Kidney (tissue), 14 donors: Measurements from ENCODE around the gene EXOC2. TPM values are rescaled to one million over a fixed set of nuclear protein-coding genes. Genes with fewer than 3 reads are reported as not detected.

Experiments
- DNase-seq, 5 donors: peaks; one replicate each; pipeline ENCODE4 v3.0.0-alpha.2; 2013 to 2020
- FAIRE-seq: peaks from 2 replicates; lab custom pipeline; 2012; peaks lifted over from hg19 to GRCh38; lab: Jason Lieb, UNC
- H3K27ac ChIP-seq, 2 donors: one replicate each; pipeline ENCODE4 v1.7.0; 2013; ENCODE audit warnings: low read depth in 2 of 2, low read length in 2 of 2, inconsistent platforms in 1 of 2
- H3K27me3 ChIP-seq: one replicate; pipeline ENCODE4 v1.7.1; 2013; ENCODE audit warnings: low read length, inconsistent platforms; ENCODE audit not compliant: control insufficient read depth, insufficient read depth
- H3K36me3 ChIP-seq, 3 donors: one replicate each; pipeline versions ENCODE4 v1.7.0 to v1.7.1; 2013; ENCODE audit warnings: low read length in 3 of 3, control low read depth in 1 of 3, inconsistent platforms in 1 of 3; ENCODE audit not compliant: insufficient read depth in 3 of 3, control insufficient read depth in 2 of 3
- H3K4me1 ChIP-seq, 3 donors: one replicate each; pipeline versions ENCODE4 v1.7.0 to v1.7.1; 2013; ENCODE audit warnings: low read length in 3 of 3, inconsistent platforms in 1 of 3, low read depth in 1 of 3; ENCODE audit not compliant: control insufficient read depth in 2 of 3, insufficient read depth in 2 of 3
- H3K4me3 ChIP-seq, 3 donors: one replicate each; pipeline versions ENCODE4 v1.7.0 to v1.8.1; 2013; ENCODE audit warnings: low read length in 3 of 3, control low read depth in 1 of 3, inconsistent platforms in 1 of 3
- H3K9ac ChIP-seq, 3 donors: one replicate each; pipeline versions ENCODE4 v1.7.0 to v1.7.1; 2013; ENCODE audit warnings: low read length in 3 of 3, control low read depth in 1 of 3, inconsistent platforms in 1 of 3
- H3K9me3 ChIP-seq, 3 donors: one replicate each; pipeline versions ENCODE4 v1.7.0 to v1.7.1; 2013; ENCODE audit warnings: low read length in 3 of 3, control low read depth in 1 of 3, inconsistent platforms in 1 of 3; ENCODE audit not compliant: control insufficient read depth in 2 of 3, insufficient read depth in 1 of 3
- intact Hi-C: fragments of 100-400 bp; cut with DNase I; formaldehyde crosslinking; loops from one replicate; pipeline ENCODE4 v1.11.1; 2022
- polyA plus RNA-seq: library from polyadenylated mRNA; stranded (reverse); fragments of 350-450 nt; fragmentation: Illumina TruSeq; extraction: RNeasy Lipid Tissue Mini Kit (QIAGEN cat#74804); gene quantifications from one replicate; pipeline ENCODE4 v1.2.3, GENCODE V29; 2014; ENCODE audit warnings: low read depth, low replicate concordance; ENCODE audit not compliant: insufficient read depth
- total RNA-seq: library from RNA; stranded (reverse); fragmentation: NEBNext Ultra II Directional; extraction: Animal tissue kit (Norgen Biotek cat#: 25700); gene quantifications from one replicate; pipeline ENCODE4 v1.2.1, GENCODE V29; 2021
- TF ChIP-seq, protein P1 (sequence below): IDR thresholded peaks from 3 replicates; pipeline ENCODE4 v1.5.1; 2012; ENCODE audit warnings: mild to moderate bottlenecking, moderate library complexity, borderline replicate concordance; ENCODE audit not compliant: insufficient read depth; ENCODE audit errors: extremely low read depth
- donor health status: control.
- donor health status: control.
- donor health status: control.
- donor health status: control.
- donor health status: control.
- donor health status: DM: yes; HTN: yes; CAD: no.
- donor health status: Normal renal cell carcinoma (clear cell type).

Gene EXOC2
- total and polyA plus RNA-seq, 2 donors from 2014 or later, result 8.6 to 21.7 TPM

DNA sequence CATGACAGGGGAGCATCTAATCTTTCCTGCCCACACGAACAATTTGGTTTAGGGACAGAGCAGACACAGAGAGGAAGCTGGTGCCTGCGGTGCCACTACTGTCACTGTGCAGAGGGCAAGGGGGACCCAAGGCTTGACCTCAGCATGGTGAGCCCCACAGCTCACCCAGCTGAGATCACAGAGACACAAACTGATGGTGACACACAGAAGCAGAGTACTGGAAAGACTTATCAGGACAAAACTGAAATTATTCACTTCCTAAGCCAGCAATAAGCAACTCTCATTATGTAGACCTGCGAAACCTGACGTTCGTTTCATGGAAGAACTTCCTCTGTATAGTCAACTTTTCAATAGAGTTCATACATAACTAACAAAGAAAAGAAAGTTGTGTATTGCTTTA lies 122.1 kb downstream of the EXOC2 start:
- Histone ChIP-seq H3K27ac (no peak overlapping the region), H3K4me1 (no peaks in the 10 kb centered on the region), H3K9me3 (no peaks in the 10 kb centered on the region), H3K36me3 (peaks cover 2 to 12% (median 11%) of the 10 kb centered on the region in 3 donors), H3K4me3 (no peak overlapping the region), H3K27me3 (no peaks in the 10 kb centered on the region), H3K9ac (no peak overlapping the region)
- TF ChIP-seq, protein P1, sequence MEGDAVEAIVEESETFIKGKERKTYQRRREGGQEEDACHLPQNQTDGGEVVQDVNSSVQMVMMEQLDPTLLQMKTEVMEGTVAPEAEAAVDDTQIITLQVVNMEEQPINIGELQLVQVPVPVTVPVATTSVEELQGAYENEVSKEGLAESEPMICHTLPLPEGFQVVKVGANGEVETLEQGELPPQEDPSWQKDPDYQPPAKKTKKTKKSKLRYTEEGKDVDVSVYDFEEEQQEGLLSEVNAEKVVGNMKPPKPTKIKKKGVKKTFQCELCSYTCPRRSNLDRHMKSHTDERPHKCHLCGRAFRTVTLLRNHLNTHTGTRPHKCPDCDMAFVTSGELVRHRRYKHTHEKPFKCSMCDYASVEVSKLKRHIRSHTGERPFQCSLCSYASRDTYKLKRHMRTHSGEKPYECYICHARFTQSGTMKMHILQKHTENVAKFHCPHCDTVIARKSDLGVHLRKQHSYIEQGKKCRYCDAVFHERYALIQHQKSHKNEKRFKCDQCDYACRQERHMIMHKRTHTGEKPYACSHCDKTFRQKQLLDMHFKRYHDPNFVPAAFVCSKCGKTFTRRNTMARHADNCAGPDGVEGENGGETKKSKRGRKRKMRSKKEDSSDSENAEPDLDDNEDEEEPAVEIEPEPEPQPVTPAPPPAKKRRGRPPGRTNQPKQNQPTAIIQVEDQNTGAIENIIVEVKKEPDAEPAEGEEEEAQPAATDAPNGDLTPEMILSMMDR, result no peak
- intact Hi-C loops, result no loop called here
- FAIRE-seq (no peak), DNase-seq (no peak)

GRCh38 chr6:568954-569523 lies 123.9 kb downstream of the EXOC2 start:
- Histone ChIP-seq H3K4me1 (no peaks in the 10 kb centered on the region), H3K4me3 (no peak overlapping the region), H3K9me3 (no peaks in the 10 kb centered on the region), H3K9ac (no peak overlapping the region), H3K27me3 (no peaks in the 10 kb centered on the region), H3K27ac (no peak overlapping the region), H3K36me3 (peaks cover 3 to 14% (median 10%) of the 10 kb centered on the region in 3 donors)
- DNase-seq (no peak), FAIRE-seq (no peak)
- TF ChIP-seq, protein P1, result no peak
- intact Hi-C loops, result no loop called here

- peaks cover 6 to 17% (median 13%) of the 10 kb centered on the region in 3 donors for H3K36me3 ChIP-seq
- TF ChIP-seq, protein P1, result no peak
- H3K9me3 ChIP-seq, result no peaks in the 10 kb centered on the region
- H3K27ac ChIP-seq, result no peak overlapping the region
- intact Hi-C loops, result no loop called here
- no peaks in the 10 kb centered on the region for H3K27me3 ChIP-seq
- DNase-seq (no peak), FAIRE-seq (no peak)
- H3K4me3 ChIP-seq, result no peak overlapping the region
- no peak overlapping the region for H3K9ac ChIP-seq
- no peaks in the 10 kb centered on the region for H3K4me1 ChIP-seq
Measured at GRCh38 chr6:568085-568484, 124.9 kb downstream of the EXOC2 start.

DNA sequence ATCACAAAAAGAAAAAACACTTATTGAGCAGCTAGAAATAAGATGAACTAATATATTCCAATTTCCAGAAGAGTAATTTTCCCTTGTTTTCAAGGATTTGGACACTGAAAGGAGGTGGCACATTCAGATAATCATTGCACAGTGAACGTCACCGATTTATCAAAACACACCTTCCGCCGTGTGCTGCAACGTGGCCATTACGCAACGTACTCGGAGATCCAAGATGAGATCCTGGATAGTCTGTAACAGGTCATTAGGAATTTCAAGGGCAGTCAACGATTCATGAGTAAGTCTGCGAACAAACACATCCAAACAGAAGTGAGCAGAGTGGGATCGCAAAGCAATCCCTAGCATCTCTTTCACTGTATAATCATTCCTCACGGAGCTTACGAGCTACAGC lies 129.1 kb downstream of the EXOC2 start:
- no peaks in the 10 kb centered on the region for H3K27me3 ChIP-seq
- H3K9me3 ChIP-seq, result no peaks in the 10 kb centered on the region
- no peak overlapping the region for H3K27ac ChIP-seq
- FAIRE-seq (no peak), DNase-seq (no peak)
- intact Hi-C loops, result no loop called here
- peaks cover 4 to 7% (median 5%) of the 10 kb centered on the region in 3 donors for H3K36me3 ChIP-seq
- H3K9ac ChIP-seq, result no peak overlapping the region
- H3K4me3 ChIP-seq, result no peak overlapping the region
- TF ChIP-seq, protein P1, result no peak
- H3K4me1 ChIP-seq, result no peaks in the 10 kb centered on the region
